ENCODE data around the gene GPR84. TPM values are rescaled to one million over a fixed set of nuclear protein-coding genes. Genes with fewer than 3 reads are reported as not detected.
A peak's percentile ranks its signal among the peaks of the same experiment; 100 is the strongest.

The GPR84 gene
- total and polyA plus RNA-seq, 9 of the 15 experiments (the other 6 are each of a cell fraction or from before 2014, with no cell fraction given): 0.07 to 0.18 (median 0.11) TPM; not detected in 5

GRCh38 chr12:54393207-54393609 lies 28.9 kb upstream of the GPR84 start:
- Histone ChIP-seq H3K9me3 (replicated peaks; ENCODE audit: control insufficient read depth, insufficient read depth, low read depth, low read length) (no peaks in the 10 kb centered on the region), H4K20me1 (replicated peaks; ENCODE audit: control insufficient read depth, insufficient read depth, low read length) (no peaks in the 10 kb centered on the region; the same call in 1 of the 2 replicates), H3K9me1 (ENCODE audit: control insufficient read depth, insufficient read depth, low read length) (peaks cover 3% of the 10 kb centered on the region), H2AFZ (ENCODE audit: low read depth, low read length) (no peak overlapping the region), H3K4me2 (ENCODE audit: insufficient read depth, low read length) (peak overlapping the region; percentile 59), H3K4me3 (no peak overlapping the region), H3K4me1 (replicated peaks in 1 of 2; ENCODE audit: control insufficient read depth in 2 of 2, insufficient read depth in 2 of 2, low read length in 2 of 2) (peaks cover 45% of the 10 kb centered on the region in 2 experiments), H3K9ac (ENCODE audit: insufficient read depth in 1 of 2, low read depth in 2 of 2, low read length in 2 of 2) (peak overlapping the region; percentile 45 to 84; a peak in 2 of 4 replicates), H3K36me3 (ENCODE audit: control insufficient read depth, insufficient read depth, low read length) (peaks cover 51% of the 10 kb centered on the region; the same call in 2 of the 3 replicates), H3K27ac (ENCODE audit: extremely low read depth, low read depth, low read length) (peak overlapping the region; percentile 65), H3K79me2 (ENCODE audit: control insufficient read depth, insufficient read depth, low read length) (peaks cover 56% of the 10 kb centered on the region), H3K27me3 (ENCODE audit: control insufficient read depth in 2 of 2, insufficient read depth in 2 of 2, low read length in 2 of 2) (no peaks in the 10 kb centered on the region)
- POLR2A ChIA-PET: interaction anchor here (0.6 to 1.9 kb wide), 12 partner anchors 9 to 78 kb away, joined by 3 to 5 read pairs (median 4); partner anchors contain the start of gene ZNF385A
- ATAC-seq: no peak
- 53% methylated on average over 5 of the region's 6 CpGs for WGBS (ENCODE audit: insufficient coverage, low coverage, missing lambda C conversion rate)
- in situ Hi-C loops (cut with MboI) (loop anchor here (10.0 kb wide), 1 partner anchor 52 kb away; no protein-coding TSS in a partner anchor), intact Hi-C loops (cut with micrococcal nuclease) (no loop called here)
- no peak for DNase-seq (ENCODE audit: extremely low read depth in 1 of 4, low spot score in 3 of 4)
- no TSS peak for BruUV-seq (replicated peaks)
- no peak for FAIRE-seq
- CTCF ChIA-PET (ENCODE audit: low intra/inter-chr PET ratio): no interaction called here
- no peak for TF ChIP-seq RFX7 (CRISPR knock-in tag; IDR thresholded peaks at IDR 0.05)
- no peak for TF ChIP-seq JUND (IDR thresholded peaks at IDR 0.05; ENCODE audit: borderline replicate concordance, low read depth, low read length)
- no peak for TF ChIP-seq JUND (tag; IDR thresholded peaks at IDR 0.05; ENCODE audit: borderline replicate concordance, low read depth, low read length)
- peak; percentile 73 for TF ChIP-seq PRDM10 (IDR thresholded peaks at IDR 0.05; ENCODE audit: partially characterized antibody)
- TF ChIP-seq E2F6 (IDR thresholded peaks at IDR 0.05; ENCODE audit: borderline replicate concordance in 1 of 2, extremely low read depth in 1 of 2, insufficient read depth in 1 of 2, insufficient read length in 1 of 2, low read depth in 1 of 2, low read length in 1 of 2, poor library complexity in 1 of 2, severe bottlenecking in 1 of 2): no peak
- TF ChIP-seq ZBTB7A (IDR thresholded peaks at IDR 0.05; ENCODE audit: borderline replicate concordance, control insufficient read depth, low read depth, low read length): 0 out of 2 replicates have a peak, but pooled peaks have one; percentile 5
- no peak for TF ChIP-seq TEAD2 (tag; IDR thresholded peaks at IDR 0.05)
- no peak for TF ChIP-seq YY1 (IDR thresholded peaks at IDR 0.05; ENCODE audit: borderline replicate concordance in 1 of 3, control insufficient read depth in 1 of 3, extremely low read depth in 1 of 3, insufficient read depth in 3 of 3, insufficient read length in 1 of 3, insufficient replicate concordance in 2 of 3, low read depth in 1 of 3, low read length in 2 of 3)
- no peak for TF ChIP-seq POLR2AphosphoS2 (IDR thresholded peaks at IDR 0.05; ENCODE audit: low read length)
- no peak for TF ChIP-seq ZNF395 (CRISPR knock-in tag; IDR thresholded peaks at IDR 0.05)
- TF ChIP-seq ZNF696 (CRISPR knock-in tag; conservative IDR thresholded peaks at IDR 0.05): no peak
- TF ChIP-seq HNRNPUL1 (IDR thresholded peaks at IDR 0.05; ENCODE audit: low read length): no peak
- TF ChIP-seq ZNF282 (CRISPR knock-in tag; IDR thresholded peaks at IDR 0.05): no peak

Data from K562 (cell line).